Endothelial cell of umbilical vein (primary cell): ENCODE data around the gene GIPC3. TPM values are rescaled to one million over a fixed set of nuclear protein-coding genes. Genes with fewer than 3 reads are reported as not detected.

Experiments
- BruUV-seq: library from RNA; stranded (reverse); fragments of 400-500 nt; replicated peaks from 2 replicates; lab custom pipeline; 2021; lab: Mats Ljungman, UMichigan
- CTCF ChIA-PET: fragments of 300-600, 350-600 bp; sonication (Branson Sonifier 250); formaldehyde crosslinking; loops from one replicate; lab custom pipeline; 2021; ENCODE audit warnings: antibody characterized with exemption, inconsistent platforms; lab: Charles Lee
- POLR2A ChIA-PET: fragments of 300-600, 350-600 bp; sonication (Branson Sonifier 250); formaldehyde crosslinking; loops from one replicate; lab custom pipeline; 2021; ENCODE audit warnings: antibody characterized with exemption, inconsistent platforms; lab: Charles Lee
- DNase-seq: peaks from one replicate; pipeline ENCODE4 v3.0.0-alpha.2; 2011; ENCODE audit warnings: low read depth, low spot score
- FAIRE-seq: peaks from 2 replicates; lab custom pipeline; 2011; peaks lifted over from hg19 to GRCh38; lab: Jason Lieb, UNC
- H2AFZ ChIP-seq: 2 replicates; pipeline ENCODE4 v1.6.0; 2012; ENCODE audit warnings: low read depth, low read length, control low read depth, inconsistent platforms
- H3K27ac ChIP-seq: 2 replicates; pipeline ENCODE4 v1.5.1; 2011; ENCODE audit warnings: low read depth, mild to moderate bottlenecking, control low read depth, low read length, moderate library complexity; ENCODE audit not compliant: insufficient read depth
- H3K27me3 ChIP-seq, 2 experiments: 2 replicates each; pipeline versions ENCODE4 v1.6.0 to v1.6.1; 2011; ENCODE audit warnings: low read length in 2 of 2, mixed read lengths in 1 of 2; ENCODE audit not compliant: control insufficient read depth in 2 of 2, insufficient read depth in 2 of 2
- H3K36me3 ChIP-seq, 2 experiments: 2 replicates in 1 of 2; 3 replicates in 1 of 2; pipeline ENCODE4 v1.5.1; 2011; ENCODE audit warnings: low read length in 2 of 2, mild to moderate bottlenecking in 1 of 2, moderate library complexity in 1 of 2; ENCODE audit not compliant: control insufficient read depth in 2 of 2, insufficient read depth in 2 of 2; ENCODE audit errors: extremely low read depth in 1 of 2
- H3K4me1 ChIP-seq: 3 replicates; pipeline ENCODE4 v1.5.1; 2011; ENCODE audit warnings: mild to moderate bottlenecking, low read length; ENCODE audit not compliant: control insufficient read depth, insufficient read depth; ENCODE audit errors: extremely low read depth
- H3K4me2 ChIP-seq: 2 replicates; pipeline ENCODE4 v1.6.1; 2011; ENCODE audit warnings: low read length, control low read depth, mixed read lengths; ENCODE audit not compliant: insufficient read depth
- H3K4me3 ChIP-seq, 3 experiments: fragments of 200-600 bp in 1 of 3; sonication (generic), shearing (Covaris generic) in 1 of 3; replicated peaks in 1 of 3; 2 replicates each; pipeline ENCODE4 v1.5.1; 2011 to 2016; ENCODE audit warnings: control low read depth in 3 of 3, low read length in 3 of 3, mild to moderate bottlenecking in 2 of 3, inconsistent platforms in 1 of 3, low read depth in 1 of 3, moderate library complexity in 1 of 3; ENCODE audit not compliant: insufficient read depth in 1 of 3
- H3K79me2 ChIP-seq: 2 replicates; pipeline ENCODE4 v1.6.0; 2012; ENCODE audit warnings: low read length, inconsistent platforms; ENCODE audit not compliant: control insufficient read depth, insufficient read depth
- H3K9ac ChIP-seq: replicated peaks from 2 replicates; pipeline ENCODE3; 2011; ENCODE audit warnings: low read length, control low read depth; ENCODE audit not compliant: insufficient read depth; ENCODE audit errors: extremely low read depth
- H3K9me1 ChIP-seq: replicated peaks from 3 replicates; pipeline ENCODE4 v1.6.0; 2011; ENCODE audit warnings: mild to moderate bottlenecking, low read length; ENCODE audit not compliant: control insufficient read depth, insufficient read depth; ENCODE audit errors: extremely low read depth
- H3K9me3 ChIP-seq: replicated peaks from 2 replicates; pipeline ENCODE4 v1.5.1; 2012; ENCODE audit warnings: low read length, inconsistent platforms; ENCODE audit not compliant: control insufficient read depth, insufficient read depth
- H4K20me1 ChIP-seq: replicated peaks from 2 replicates; pipeline ENCODE3; 2011; ENCODE audit warnings: mild to moderate bottlenecking, low read length; ENCODE audit not compliant: control insufficient read depth, insufficient read depth; ENCODE audit errors: extremely low read depth
- CTCF ChIP-seq, 2 donors: IDR thresholded peaks; 1 replicate in 1 of 2; 2 replicates in 1 of 2; pipeline ENCODE4 v1.5.1; 2011; ENCODE audit warnings: low read length in 2 of 2, mild to moderate bottlenecking in 2 of 2, moderate library complexity in 2 of 2, control low read depth in 1 of 2, inconsistent platforms in 1 of 2, low read depth in 1 of 2; ENCODE audit not compliant: insufficient read depth in 1 of 2; ENCODE audit errors: extremely low read depth in 1 of 2
- EZH2 ChIP-seq: IDR thresholded peaks from 2 replicates; pipeline ENCODE4 v1.6.1; 2012; ENCODE audit warnings: borderline replicate concordance, low read depth, mild to moderate bottlenecking, moderate library complexity, low read length, inconsistent platforms; ENCODE audit not compliant: severe bottlenecking
- FOS ChIP-seq: IDR thresholded peaks from 2 replicates; pipeline ENCODE4 v1.6.1; 2011; ENCODE audit warnings: mild to moderate bottlenecking, low read length, moderate library complexity, borderline replicate concordance; ENCODE audit not compliant: insufficient read depth
- GATA2 ChIP-seq: IDR thresholded peaks from 2 replicates; pipeline ENCODE4 v1.7.0; 2011; ENCODE audit warnings: low read depth, mild to moderate bottlenecking, moderate library complexity, mixed read lengths, low read length; ENCODE audit not compliant: insufficient read length, insufficient read depth
- JUN ChIP-seq: IDR thresholded peaks from 2 replicates; pipeline ENCODE4 v1.6.1; 2011; ENCODE audit warnings: borderline replicate concordance, low read depth; ENCODE audit not compliant: insufficient read length, insufficient read depth
- MAX ChIP-seq: IDR thresholded peaks from 2 replicates; pipeline ENCODE4 v1.6.1; 2011; ENCODE audit not compliant: insufficient read depth, insufficient read length
- MYC ChIP-seq: IDR thresholded peaks from one replicate; pipeline ENCODE4 v1.6.1; 2011; ENCODE audit warnings: mild to moderate bottlenecking, low read depth, low read length
- POLR2A ChIP-seq: IDR thresholded peaks from 2 replicates; pipeline ENCODE4 v1.6.1; 2012; ENCODE audit warnings: low read depth, mild to moderate bottlenecking, control low read depth, low read length
- POLR2AphosphoS5 ChIP-seq: IDR thresholded peaks from 2 replicates; pipeline ENCODE4 v1.6.1; 2012; ENCODE audit warnings: low read depth, mild to moderate bottlenecking, control low read depth, low read length, moderate library complexity; ENCODE audit not compliant: insufficient read depth
- dilution Hi-C: fragments of 300-500 bp; cut with MboI; formaldehyde crosslinking; loops from one replicate; pipeline ENCODE4 v1.15.0; 2019; ENCODE audit warnings: low sequenced_read_pairs; ENCODE audit not compliant: extremely low pct_ligation_motif_present
- intact Hi-C: fragments of 100-400 bp; cut with micrococcal nuclease; formaldehyde crosslinking; loops from one replicate; pipeline ENCODE4 v1.10.0; 2022
- polyA plus RNA-seq, 4 experiments: library from polyadenylated mRNA; depleted of rRNA in 3 of 4; stranded (reverse) in 3 of 4; unstranded in 1 of 4; fragments of >200 nt; gene quantifications; 2 replicates each; pipeline versions ENCODE4 v1.2.1 to v1.2.3, GENCODE V29; 2011 to 2012; ENCODE audit warnings: missing spikeins in 1 of 4
- total RNA-seq: library from RNA; stranded (reverse); gene quantifications from 2 replicates; pipeline ENCODE4 v1.2.3, GENCODE V29; 2021

GIPC3 gene
- total and polyA plus RNA-seq, 2 donors (not counting 3 experiments of a cell fraction or from before 2014, with no cell fraction given): 2.2 to 6.6 TPM

GRCh38 chr19:3632098-3632497, 46.8 kb downstream of the GIPC3 start:
- Histone ChIP-seq H4K20me1 (no peaks in the 10 kb centered on the region), H3K4me2 (no peak overlapping the region), H2AFZ (no peak overlapping the region), H3K9me3 (no peaks in the 10 kb centered on the region), H3K9me1 (no peaks in the 10 kb centered on the region), H3K4me3 (no peak overlapping the region), H3K9ac (no peak overlapping the region), H3K79me2 (no peaks in the 10 kb centered on the region), H3K27ac (no peak overlapping the region), H3K36me3 (peaks cover 0 to 25% of the 10 kb centered on the region in 2 experiments), H3K4me1 (peaks cover 2% of the 10 kb centered on the region), H3K27me3 (no peaks in the 10 kb centered on the region)
- ChIA-PET CTCF (interaction anchor here (1.6 kb wide), 1 partner anchor 327 kb away, joined by 3 read pairs; no protein-coding TSS in a partner anchor), POLR2A (no interaction called here)
- no TSS peak for BruUV-seq
- no peak for FAIRE-seq
- dilution Hi-C loops (no loop called here), intact Hi-C loops (no loop called here)
- no peak for DNase-seq
- TF ChIP-seq CTCF (IDR thresholded peaks at IDR 0.05; ENCODE audit: extremely low read depth in 1 of 2, insufficient read depth in 1 of 2, low read depth in 1 of 2, low read length in 2 of 2) (no peak), POLR2AphosphoS5 (no peak), GATA2 (no peak), POLR2A (no peak), MYC (no peak), JUN (no peak), FOS (no peak), EZH2 (no peak), MAX (no peak)
